Keratinocyte (primary cell): ENCODE data around the gene CLEC16A.

ENCODE experiments used
- EZH2 ChIP-seq: IDR thresholded peaks from one replicate; pipeline ENCODE4 v1.6.1; 2012; ENCODE audit warnings: inconsistent platforms, mild to moderate bottlenecking, low read length, moderate library complexity
- TF ChIP-seq, protein P1 (sequence below), 3 experiments: IDR thresholded peaks in 1 of 3; conservative IDR thresholded peaks in 1 of 3; optimal IDR thresholded peaks in 1 of 3; 2 replicates in 2 of 3; 3 replicates in 1 of 3; pipeline versions ENCODE3 to v1.5.1; 2011; ENCODE audit warnings: low read length in 3 of 3, mild to moderate bottlenecking in 3 of 3, moderate library complexity in 2 of 3, control low read depth in 1 of 3, inconsistent platforms in 1 of 3; ENCODE audit not compliant: insufficient read depth in 2 of 3; ENCODE audit errors: extremely low read depth in 1 of 3

DNA sequence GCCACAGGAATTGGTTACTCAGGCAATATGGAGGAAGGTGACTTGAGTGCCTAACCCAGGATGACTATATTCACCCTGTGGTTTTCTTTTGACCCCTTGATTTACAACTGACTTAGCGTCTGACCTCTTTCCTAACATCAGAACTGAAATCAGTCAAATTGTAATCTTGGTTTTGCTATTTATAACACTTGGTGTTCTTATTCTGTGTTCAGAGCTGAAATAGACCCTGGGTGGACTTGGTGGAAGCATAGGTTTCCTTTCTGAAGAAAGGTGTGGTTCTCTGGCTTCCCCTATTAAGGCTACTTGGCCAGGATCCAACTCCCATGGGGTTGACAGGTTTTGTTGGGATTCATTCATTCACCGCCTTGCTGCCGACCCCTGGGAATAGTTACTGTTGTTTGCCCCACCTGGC is 80.8 kb downstream of the CLEC16A start:
- no peak for TF ChIP-seq EZH2
- TF ChIP-seq, protein P1, sequence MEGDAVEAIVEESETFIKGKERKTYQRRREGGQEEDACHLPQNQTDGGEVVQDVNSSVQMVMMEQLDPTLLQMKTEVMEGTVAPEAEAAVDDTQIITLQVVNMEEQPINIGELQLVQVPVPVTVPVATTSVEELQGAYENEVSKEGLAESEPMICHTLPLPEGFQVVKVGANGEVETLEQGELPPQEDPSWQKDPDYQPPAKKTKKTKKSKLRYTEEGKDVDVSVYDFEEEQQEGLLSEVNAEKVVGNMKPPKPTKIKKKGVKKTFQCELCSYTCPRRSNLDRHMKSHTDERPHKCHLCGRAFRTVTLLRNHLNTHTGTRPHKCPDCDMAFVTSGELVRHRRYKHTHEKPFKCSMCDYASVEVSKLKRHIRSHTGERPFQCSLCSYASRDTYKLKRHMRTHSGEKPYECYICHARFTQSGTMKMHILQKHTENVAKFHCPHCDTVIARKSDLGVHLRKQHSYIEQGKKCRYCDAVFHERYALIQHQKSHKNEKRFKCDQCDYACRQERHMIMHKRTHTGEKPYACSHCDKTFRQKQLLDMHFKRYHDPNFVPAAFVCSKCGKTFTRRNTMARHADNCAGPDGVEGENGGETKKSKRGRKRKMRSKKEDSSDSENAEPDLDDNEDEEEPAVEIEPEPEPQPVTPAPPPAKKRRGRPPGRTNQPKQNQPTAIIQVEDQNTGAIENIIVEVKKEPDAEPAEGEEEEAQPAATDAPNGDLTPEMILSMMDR (optimal IDR thresholded peaks at IDR 0.05 in 1 of 3, IDR thresholded peaks at IDR 0.05 in 1 of 3, conservative IDR thresholded peaks at IDR 0.05 in 1 of 3; ENCODE audit: extremely low read depth in 1 of 3, insufficient read depth in 2 of 3, low read length in 3 of 3), result no peak
